CD4-positive, alpha-beta T cell treated with Interleukin-17A for 4 hours (primary cell): ENCODE results near the gene KIF17.

ENCODE experiments used
- DNase-seq: peaks from one replicate; pipeline ENCODE4 v3.0.0-alpha.2; 2020; ENCODE audit warnings: mixed read lengths

The KIF17 gene

GRCh38 chr1:20709868-20710267, 7.9 kb downstream of the KIF17 start:
- DNase-seq, result no peak

GRCh38 chr1:20708891-20709290, 8.9 kb downstream of the KIF17 start:
- no peak for DNase-seq

- no peak for DNase-seq
These were observed 9.8 kb downstream of the KIF17 start for GRCh38 chr1:20708057-20708456.

GRCh38 chr1:20706841-20707240, 11.0 kb downstream of the KIF17 start:
- no peak for DNase-seq

- peak; percentile 13 for DNase-seq
These were observed 12.5 kb downstream of the KIF17 start for GRCh38 chr1:20705203-20705755.

- DNase-seq, result no peak
These were observed 13.2 kb downstream of the KIF17 start for GRCh38 chr1:20704390-20705202.

DNA sequence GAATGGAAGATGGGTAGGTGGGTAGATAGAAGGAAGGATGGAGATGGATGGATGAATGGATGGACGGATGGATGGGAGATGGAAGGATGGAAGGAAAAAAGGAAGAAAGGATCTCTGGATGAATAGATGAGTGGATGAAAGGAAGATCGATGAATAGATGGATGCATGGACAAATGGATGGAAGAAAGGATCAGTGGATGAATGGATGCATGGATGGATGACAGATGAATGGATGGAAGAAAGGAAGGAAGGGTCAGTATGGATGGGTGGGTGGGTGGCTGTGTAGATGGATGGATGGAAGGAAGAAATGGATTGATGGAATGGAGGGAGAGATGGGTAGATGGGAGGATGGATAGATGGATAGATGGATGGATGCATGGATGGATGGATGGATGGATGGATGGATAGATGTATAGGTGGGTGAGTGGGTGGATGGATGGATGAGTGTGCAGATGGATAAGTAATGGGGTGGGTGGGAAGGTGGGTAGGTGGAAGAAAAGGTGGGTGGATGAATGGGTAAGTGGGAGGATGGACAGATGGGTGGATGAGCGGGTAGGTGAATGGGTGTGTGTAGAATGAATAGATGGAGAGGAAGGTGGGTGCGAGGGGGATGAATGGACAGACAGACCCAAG, 14.6 kb downstream of the KIF17 start:
- no peak for DNase-seq

DNA sequence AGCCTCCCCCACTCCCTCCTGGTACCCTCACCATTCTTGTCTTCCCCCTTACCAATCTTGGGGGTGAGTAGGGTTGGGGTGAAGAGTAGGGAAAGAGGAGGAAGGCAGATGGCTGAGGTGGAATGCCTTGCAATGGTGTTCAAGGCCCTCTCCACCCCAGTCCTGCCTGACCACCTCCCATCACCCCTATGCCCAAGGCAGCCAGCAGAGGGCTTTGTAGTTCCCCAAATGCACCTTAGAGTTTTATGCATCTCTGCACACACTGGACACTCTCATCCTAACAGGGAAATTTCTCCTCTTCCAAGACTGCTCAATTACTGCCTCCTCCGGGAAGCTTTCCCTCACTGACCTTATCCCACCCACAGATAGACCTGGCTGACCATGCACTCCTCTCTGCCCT, 15.4 kb downstream of the KIF17 start:
- DNase-seq, result no peak

GRCh38 chr1:20701847-20702246, 16.0 kb downstream of the KIF17 start:
- no peak for DNase-seq

GRCh38 chr1:20701446-20701845, 16.4 kb downstream of the KIF17 start:
- DNase-seq, result no peak

DNA sequence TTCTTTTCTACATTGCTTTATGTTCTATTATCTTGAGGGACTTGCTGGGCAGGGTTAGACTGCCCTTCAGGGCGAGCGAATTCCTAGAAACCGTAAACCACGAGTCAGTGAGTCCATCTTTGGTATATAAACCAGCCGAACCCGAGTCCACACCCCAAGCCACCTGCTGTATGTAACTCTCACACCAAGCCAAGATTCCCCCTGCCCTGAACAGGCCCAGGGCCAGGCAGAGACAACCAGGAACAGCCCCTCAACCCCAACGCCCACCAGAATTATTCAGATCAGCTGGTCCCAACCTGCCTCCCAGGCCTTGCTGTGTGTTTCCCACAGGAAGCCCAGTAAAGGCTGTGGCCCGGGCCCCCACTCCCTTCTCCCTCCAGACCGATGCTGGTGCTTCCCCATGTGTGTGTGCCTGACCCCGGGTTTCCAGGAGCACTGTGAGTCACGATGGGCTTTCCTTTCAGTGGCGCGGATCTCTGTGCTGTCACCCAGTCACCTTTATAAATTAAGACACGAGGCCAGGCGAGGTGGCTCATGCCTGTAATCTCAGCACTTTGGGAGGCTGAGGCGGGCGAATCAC, 17.1 kb downstream of the KIF17 start:
- no peak for DNase-seq

GRCh38 chr1:20699558-20699957, 18.2 kb downstream of the KIF17 start:
- no peak for DNase-seq

DNA sequence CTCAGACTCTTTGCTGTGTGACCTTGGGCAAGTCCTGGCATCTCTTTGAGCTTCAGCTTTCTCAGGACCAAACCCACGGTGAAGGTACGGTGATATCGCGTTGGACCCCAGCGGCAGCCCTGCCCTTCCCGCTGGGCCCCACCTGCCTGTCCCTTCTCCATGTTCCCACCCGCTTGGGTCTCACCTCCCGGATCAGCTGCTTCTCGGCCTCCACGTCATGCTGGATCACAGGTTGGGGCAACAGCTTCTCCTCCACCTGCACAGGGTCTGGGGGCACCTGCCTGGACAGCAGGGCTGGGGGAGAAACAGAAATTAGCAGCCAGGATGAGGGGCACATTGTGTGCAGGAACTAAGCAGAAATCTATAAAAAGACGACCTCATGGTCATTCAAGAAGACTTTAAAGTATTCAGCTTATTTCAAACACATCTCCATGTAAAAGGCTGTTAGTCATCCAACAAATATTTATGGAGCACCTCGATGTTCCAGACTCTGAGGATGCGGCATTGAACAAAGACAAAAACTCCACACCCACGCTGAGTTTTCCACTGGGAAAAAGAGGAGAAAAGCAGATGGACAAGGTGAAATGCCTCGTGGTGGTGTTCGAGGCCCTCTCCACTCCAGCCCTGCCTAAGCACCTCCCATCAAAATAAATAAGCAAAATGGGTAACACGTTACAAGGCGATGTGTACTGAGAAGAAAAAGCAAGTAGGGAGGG, 19.5 kb downstream of the KIF17 start:
- no peak for DNase-seq

GRCh38 chr1:20697563-20697962, 20.2 kb downstream of the KIF17 start:
- no peak for DNase-seq

- peak; percentile 82 for DNase-seq
These were observed 21.1 kb downstream of the KIF17 start for GRCh38 chr1:20696397-20697333.

DNA sequence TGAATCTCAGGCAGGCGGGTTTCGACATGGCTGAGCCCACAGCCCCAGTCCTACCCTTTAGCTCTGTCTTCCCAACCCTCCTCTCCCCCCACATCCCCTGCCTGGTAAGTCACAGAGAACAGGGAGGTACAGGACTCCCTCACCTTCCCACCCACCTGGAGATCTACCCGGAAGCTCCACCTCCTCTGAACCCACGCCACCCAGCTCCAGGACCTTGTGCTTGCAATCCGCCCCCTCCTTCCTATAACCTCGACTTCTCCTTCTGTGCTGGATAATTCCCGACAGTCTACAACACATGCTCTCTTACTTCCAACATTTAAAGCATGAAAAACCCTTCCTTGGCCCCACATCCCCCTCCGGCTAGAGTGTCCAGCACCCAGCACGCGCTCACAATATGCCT, 22.3 kb downstream of the KIF17 start:
- DNase-seq, result no peak

GRCh38 chr1:20693623-20694022, 24.2 kb downstream of the KIF17 start:
- DNase-seq, result no peak

DNA sequence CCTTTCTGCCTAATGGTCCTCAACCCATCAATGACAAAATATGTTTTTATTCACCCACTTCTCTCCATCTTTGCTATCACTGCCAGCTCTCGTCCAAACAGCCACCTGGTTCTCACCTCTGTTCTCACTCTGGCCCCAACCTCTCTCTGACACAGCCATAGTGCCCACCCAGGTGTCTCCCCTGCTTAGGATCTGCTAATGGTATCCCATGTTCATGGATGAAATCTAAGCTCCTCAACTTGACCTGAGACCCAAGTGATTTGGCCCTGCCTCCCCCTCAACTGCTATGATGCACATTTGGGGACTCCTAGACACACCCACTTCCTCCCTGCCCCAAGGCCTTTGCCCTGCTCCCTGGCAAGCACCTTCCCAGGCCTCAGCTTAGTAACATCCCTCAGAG, 25.9 kb downstream of the KIF17 start:
- DNase-seq, result no peak

- DNase-seq, result no peak
These were observed 28.2 kb downstream of the KIF17 start for GRCh38 chr1:20689645-20690056.

DNA sequence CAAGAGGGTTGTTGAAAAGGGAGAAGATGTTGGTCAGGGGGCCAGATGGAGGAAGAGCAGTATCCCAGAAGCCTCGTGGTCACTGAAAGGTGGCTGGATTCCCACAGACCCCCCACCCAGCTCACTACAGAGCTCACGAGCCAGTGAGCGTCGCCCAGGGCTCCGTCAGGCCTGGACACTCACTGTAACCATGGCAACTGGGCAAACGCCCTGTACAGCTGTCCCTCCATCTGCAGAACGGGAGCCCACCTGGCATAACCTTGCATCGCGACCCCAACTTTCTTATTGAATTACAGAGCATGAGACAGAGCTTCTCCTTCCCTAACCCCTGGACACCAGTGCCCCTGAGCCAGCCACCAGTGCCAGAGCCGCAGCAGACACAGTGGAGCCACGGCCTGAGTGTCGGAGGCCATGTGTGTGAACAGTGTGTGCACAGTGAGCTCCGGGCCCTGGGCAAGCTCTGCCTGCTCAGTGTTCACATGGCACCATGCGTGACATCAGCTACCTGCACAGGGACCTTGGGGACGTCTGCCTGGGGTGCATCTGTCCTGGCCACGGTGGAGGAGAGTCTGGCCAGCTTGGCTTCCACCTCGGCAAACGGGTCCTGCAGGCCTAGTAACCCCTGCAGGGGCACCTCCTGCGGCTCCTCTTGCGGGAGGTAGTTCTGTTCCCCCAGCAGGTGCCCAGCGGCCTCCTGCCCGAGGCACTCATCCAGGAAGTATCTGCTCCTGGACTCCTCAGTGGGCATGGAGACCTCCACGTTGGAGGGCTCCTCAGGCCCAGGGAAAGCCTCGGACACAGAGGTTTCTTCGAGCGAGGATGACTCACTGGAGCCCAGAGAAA, 30.7 kb downstream of the KIF17 start:
- no peak for DNase-seq

DNA sequence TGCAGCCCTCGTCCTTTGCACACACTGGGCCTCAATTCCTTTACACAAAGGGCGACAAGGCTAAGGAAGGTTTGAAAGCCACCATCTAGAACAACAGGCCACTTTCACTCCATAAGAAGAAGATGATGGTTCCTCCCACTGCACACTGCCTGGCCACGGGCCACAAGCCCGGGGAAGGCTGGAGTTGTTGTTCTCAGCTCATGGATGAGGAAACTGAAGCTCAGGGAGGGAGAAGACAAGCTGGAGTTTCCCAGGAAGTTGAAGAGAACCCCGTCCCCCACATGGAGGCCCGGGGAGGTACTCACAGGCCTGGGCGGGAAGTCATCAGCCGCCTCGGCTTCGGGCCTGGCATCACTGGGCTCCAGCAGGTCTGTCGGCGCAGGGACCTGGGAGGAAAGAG, 32.1 kb downstream of the KIF17 start:
- DNase-seq, result no peak
